HG03460 (cell line): ENCODE results near the gene NFU1.

ENCODE experiments used
- ATAC-seq: cut with Tn5 transposase; IDR thresholded peaks from one replicate; pipeline ENCODE4 v1.9.1; 2021; ENCODE audit not compliant: unreplicated experiment

NFU1 gene

DNA sequence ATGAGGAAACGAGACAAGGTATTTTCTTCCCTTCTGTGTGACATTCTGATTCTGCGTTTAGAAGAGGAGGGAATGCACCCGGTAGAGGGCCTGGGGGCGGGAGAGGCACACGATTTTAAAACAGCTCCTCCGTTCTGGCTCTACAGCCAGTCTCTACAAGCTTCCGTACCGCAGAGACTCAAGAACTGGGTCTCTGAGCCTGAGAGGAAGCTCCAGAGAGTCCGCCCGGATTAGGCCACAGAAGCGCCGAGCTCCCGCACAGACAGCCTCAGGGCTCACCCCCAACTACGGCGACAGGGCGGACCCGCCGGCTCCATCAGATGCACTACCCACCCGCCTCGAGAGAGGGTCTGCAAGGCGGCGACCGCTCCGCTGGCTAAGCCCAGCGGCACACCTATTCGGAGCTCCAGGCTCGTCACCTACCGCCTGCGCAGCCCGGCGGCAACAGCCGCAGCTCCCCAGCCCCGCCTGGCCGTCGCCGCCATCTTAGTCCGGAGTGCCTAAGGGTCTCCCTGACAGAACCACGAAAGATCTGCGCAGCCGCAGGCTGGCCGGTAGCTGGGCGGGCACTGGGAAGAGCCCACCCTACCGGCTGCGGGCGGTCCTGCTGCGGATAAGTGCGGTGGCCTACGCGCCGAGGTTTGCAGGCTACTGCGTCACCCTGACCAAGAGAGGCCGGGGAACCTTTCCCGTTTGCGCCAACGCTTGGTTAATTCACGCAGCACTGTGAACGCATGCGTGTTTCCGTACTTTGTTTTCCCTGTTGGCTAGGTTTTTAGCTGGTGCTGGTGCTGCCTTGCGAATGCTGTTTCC is at the start of gene NFU1:
TSS of gene NFU1 (minus strand) at position 498 of the 813 bp plus-strand sequence. CDS start at position 485, 13 bp downstream.
- ATAC-seq = peak; percentile 96

DNA sequence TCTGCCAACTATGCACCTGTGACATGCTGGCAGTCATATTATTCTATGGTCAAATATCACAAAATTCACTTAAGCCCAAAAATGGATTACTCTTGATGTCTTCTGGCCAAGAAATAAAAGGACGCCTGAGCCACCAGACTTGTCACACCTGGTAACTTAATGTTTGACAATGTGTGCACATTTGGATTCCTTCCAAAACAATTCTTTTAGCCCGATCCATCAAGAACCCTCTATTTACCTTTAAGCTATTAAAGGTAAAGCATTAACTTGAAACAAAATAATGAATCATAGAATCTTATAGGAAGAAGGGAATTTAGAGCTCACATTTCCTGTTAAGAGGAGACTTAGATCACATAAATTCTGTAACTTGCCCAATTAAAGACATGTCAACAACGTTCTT is 46.5 kb upstream of the NFU1 start:
- no peak for ATAC-seq

DNA sequence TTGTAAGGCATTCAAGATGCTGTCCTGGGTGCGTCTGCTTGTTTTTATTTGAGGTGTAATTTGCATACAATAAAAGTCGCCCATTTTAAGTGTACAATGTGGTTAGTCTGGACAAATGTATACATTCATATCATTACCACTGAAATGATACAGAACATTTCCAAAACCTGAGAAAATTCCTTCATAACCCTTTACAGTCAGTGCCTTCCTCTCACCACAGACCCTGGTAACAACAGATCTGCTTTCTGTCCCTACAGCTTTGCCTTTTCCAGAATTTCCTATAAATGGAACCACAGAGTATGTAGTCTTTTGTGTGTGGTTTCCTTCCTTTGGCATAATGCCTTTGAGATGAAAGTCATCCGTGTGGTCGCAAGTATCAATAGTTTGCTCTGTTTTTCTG is 45.8 kb upstream of the NFU1 start:
- ATAC-seq = no peak

DNA sequence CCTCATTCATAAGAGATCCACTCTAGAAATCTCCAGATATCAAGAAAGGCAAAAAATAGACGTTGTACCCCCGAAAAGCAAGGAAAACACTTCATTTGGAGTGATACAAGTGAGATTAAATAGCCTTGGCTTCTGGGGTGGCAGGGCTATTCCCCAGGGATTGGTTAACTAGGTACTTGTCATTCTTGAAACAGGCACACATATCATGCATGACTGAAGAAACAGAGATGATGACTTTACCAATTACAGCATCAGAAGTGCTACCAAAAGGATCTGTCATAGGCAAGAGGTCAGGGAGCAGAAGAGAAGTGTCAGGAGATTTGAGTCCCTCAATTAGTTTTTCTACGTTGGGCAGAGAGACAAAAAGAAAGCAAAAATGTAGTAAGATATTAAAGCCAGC is 45.2 kb upstream of the NFU1 start:
- no peak for ATAC-seq

DNA sequence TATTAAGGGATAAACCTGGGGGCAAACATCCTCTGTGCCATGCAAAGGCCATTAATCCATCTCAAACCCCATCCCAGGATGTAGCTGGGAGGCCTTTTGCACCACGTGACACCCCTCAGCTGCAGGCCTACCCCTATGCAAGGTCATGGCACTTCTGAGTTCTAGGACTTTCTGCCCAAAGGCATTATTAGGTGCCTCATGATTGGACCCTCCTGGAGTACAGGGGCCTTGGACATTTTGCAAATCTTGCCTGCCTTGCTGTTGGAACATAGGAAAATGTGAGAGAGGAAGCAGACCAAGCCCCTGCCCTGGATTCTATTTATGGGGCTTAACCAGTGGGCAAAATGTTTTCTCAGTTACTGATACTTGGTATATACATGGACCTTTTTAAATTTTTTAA is 44.2 kb upstream of the NFU1 start:
- no peak for ATAC-seq

DNA sequence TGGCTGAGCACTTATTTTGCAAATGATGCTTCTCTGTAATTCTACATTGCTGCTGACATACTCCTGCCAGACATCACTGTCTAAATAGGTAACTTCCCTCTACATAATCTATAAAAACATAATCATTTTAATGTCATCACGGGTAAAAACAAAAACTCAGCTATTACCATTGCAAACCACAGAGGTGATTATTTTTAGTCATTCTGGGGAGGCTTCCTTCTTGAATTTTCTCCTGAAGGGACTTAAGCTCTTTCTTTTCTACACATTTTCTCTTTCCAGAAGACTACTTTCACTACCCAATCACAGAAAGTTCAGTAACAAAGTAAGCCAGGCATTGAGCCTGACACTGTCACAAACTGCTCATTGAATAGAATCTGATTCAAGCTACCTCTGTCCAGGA is 40.4 kb upstream of the NFU1 start:
- no peak for ATAC-seq

DNA sequence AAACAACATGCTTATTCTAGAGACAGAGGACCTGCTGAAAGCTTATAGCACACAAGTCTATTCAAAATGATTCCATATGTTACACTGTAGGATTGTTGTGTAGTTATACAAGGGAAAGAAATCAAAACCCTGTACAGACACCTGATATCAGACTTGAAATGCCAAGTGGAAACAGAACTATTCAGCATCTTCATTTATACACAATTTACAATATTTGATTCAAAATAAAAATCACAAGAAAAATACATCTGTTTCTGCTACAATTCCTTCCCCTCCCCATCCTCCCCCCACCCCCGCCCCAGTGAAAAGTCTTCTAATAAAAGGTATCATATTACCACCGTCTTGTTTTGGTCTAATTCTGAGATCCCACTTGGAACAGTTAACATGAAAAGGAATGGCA is 37.5 kb upstream of the NFU1 start:
- no peak for ATAC-seq

DNA sequence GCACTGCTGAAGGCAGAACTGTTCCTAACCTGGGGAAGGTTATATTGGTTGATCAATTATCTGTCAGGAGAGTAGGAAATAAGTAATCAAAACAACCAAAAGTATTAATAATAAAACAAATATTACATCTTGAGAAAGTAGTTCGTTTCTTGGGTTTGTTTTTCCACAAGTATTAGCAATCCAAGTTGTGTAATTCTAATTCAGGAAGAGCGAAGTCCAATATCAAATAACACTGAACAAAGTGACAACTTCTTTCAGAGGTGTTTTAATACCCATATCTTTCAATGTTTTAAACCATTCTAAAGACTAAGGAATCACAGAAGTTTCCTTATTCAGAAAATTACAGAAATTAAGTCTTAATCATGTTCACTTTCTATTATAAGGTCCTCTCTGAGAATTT is 34.6 kb upstream of the NFU1 start:
- no peak for ATAC-seq

DNA sequence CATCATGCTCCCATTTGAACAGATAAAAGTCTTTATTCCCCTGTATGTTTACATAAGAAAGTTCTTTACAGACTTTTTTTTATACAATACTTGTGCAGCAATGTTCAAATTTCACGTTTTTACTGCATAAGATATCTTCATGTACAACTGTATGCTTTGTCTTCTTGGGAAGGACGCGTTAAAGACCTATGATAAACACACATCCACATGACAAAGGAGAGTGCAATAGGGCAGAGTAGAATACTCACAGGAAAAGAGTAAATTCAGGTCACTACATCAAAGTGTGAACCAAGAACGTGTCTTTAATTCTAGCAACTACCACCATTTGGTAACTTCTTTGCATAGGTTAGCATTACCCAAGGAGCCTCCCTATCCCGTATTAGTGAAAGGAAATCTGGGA is 33.7 kb upstream of the NFU1 start:
- no peak for ATAC-seq

DNA sequence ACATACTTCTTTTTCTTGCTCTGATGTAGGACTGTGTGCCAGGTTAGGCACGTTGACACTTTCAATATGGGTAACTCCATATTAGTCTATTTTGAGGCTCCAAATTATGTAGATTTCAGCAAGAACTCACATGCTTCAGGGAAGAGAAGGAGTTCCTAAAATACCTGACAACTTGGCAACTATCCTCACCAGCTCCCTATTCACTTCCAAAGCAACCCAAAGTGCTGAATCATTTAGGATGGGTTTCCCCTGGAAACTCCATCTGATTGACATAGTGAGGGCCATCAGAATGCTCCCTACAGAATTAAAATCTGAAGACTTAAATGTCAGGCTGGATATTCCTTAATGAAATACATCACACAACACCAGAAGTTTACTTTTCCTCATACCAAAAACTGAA is 32.5 kb upstream of the NFU1 start:
- ATAC-seq = no peak

DNA sequence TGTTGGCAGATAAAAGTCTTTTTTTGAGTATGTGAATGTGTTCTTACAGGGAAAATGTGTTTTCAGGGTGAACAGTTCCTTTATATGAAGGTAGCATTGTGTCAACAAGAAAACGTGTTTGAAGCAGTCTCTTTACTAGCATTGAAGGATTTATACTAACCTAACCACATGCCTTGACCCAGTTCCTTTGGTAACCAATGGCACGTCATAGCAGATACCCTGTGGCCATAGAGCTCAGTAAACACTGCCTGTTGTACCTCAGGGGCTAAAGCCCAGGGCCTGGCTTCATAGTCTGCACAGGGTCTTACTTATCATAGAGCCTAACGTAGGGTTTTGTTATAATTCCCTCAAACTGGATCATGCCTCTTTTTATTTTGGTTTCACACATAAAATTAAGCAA is 32.1 kb upstream of the NFU1 start:
- no peak for ATAC-seq

DNA sequence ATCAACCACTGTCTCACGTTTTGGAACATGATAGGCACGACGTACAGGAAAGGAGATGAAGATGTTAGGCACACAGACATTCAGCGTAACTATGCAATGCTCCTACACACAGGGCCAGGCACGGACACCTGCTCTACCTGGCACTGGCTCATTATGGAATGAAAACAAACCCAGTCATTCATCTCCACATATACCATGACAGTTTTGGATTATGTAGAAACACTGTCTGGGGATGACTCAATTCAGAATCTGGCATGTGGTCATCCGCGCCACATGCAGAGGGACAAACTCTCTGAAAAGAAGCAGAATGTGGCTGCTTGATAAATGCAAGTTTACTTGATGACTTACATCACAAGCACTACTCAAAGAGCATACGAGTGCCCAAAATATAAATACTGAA is 29.5 kb upstream of the NFU1 start:
- ATAC-seq = no peak

DNA sequence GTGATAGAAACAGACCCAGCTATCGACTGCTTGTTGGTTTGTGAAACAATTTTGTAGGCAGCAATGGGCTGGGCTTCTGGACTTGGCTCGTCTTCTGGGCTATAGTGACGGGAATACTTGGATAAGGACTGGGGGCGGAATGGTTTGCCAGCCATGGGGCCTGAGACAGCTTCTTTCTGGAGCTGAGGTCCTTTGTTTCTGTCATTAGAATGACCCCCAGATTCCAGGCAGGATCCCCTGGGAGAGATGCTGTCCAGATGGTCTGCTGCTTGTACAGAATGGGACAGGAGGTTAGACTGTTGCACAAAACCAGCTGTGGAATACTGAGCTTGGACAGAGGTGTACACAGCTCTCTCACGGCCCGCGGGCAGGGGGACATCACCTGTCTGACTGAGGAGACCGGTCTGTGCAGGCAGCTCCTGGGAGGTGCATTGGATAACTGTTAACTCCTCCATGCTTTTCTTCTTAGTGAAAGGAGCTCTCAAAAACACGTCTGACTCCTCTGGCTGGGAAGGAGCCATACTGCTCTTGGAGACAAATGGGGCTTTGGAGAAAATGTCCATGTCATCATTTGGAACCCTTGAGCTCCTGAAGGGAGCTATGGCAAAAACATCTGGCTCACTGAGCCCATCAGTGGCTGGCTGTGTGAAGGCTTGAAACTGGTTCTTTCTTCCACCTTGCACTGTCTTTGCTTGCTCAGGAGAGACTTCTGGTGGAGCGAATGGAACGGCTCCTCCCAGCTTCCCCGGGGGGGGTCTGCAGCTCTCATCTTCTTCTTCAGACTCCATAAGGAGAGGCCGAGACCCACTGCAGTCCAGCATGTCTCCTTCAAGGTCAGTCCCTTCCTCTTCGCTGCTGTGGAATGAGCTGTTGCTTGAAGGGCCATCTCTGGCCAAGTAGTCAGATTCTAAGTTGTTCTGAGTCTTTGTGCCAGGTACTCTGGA is 28.6 kb upstream of the NFU1 start:
- ATAC-seq = no peak

DNA sequence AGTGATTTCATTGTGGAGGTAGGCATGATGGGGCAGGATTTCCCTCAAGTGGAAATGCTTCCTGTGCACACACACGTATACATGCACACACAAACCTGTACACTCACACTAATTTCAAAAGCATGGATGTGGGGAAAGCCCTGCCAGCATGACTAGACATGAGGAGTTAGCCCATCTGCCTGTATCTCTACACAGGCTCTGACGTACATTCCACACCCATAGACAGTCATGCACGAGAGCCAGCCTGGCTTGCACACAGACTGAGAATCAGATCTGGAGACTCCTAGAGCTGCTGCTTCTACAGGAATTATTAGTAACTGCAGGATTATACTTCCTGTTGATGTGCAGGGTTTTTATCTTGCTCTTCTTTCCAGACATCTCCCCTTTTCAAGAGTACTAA is 27.3 kb upstream of the NFU1 start:
- no peak for ATAC-seq

DNA sequence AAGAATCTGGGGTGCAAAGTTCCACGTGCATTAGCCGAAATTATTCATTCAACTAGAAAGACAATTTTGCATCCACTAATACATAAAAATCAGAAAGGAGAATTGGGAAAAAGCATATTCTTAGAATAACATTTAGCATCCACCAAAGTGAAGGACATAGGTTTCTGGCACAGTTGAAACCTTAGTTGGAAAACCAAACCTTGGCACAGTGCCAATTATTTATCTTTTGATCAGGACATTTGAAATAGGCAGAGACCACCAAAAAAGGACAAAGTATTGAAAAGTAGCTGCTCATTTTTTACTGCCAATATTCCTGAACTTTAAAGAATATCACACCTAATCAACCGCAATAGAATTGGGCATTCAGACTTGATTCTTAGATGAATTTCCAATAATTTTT is 25.5 kb upstream of the NFU1 start:
- no peak for ATAC-seq

DNA sequence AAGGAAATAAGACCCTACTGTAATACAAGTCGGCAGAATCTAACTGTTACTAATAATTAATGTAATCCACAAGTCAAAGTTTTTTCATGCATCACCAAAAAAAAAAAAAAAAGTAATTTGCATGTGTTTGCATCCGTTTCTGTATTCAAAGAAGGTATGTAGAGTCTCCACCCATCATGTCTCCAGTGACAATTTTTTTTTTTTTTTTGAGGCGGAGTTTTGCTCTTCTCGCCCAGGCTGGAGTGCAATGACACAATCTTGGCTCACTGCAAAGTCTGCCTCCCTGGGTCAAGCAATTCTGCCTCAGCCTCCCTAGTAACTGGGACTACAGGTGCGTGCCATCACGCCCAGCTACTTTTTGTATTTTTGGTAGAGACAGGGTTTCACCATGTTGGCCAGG is 24.2 kb upstream of the NFU1 start:
- ATAC-seq = no peak

DNA sequence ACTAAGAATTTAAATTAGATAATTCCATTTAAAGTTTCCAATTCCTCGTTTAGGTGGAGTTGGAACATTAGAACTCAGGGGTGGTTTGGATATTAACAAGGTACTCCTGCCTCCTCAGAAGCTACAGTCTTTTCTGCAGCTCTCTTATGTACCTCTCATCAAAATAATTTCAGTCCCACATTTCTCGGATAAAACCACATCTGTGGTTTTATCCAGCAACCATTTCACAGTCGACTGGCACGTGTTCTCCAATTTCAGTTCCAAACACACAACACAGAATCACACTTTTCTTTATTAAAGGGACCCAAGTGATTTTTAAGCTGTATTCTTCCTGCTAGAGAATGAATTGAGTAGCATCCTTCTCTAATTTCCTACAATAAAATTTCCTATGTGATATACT is 22.7 kb upstream of the NFU1 start:
- no peak for ATAC-seq

DNA sequence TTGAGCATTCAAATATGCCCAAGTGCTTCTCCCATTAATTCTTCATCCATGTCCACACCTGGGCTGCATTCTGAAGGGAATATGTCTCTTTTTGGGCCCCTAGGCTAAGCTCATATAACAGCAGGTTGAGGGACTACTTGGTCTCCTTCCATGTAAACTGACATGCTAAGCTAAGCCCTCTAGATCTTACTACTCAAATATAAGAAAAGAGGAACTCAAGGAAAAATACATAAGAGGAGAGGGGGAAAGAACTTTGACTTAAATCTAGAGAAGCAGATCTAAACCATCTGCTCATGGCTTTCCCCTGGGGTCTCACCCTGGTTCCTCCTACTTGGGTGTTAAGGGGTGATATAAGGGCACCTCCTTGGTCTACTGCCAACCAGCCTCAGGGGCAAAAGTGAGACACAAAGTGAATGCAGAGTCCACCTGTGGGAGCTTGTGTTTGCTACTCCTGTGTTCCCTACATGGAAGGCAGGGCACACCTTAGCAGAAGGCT is 19.8 kb upstream of the NFU1 start:
- no peak for ATAC-seq

DNA sequence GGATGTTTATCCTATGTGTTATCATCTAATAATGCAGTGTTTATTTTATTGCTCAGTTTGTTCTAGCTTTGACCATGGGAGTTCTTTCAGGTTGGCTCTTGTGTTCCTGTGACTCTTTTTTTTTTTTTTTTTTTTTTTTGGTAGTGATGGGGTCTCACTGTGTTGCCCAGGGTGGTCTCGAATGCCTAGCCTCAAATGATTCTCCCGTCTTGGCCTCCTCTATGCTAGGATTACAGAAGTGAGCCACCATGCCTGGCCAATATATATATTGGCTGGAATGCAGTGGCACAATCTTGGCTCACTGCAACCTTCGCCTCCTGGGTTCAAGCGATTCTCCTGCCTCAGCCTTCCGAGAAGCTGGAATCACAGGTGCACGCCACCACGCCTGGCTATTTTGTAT is 18.9 kb upstream of the NFU1 start:
- ATAC-seq = no peak

DNA sequence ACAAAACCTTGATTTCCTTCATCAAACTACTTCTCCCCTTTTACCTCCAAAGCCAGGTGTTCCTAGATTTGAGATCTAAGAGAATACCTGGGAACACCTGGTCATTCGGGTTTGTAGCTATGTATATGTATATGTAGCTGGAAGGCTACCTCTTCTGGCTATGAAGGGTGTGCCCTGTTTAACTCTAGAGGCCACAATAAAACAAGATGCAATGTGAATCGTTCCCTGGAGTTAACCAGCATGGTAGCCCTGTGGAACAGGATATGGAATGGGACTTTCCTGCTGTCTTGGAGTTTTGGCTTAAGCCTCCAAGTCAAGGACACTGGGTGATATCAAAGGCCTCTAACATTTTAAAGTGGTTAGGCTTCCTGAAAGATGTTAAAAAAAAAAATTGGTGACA is 17.7 kb upstream of the NFU1 start:
- ATAC-seq = no peak

DNA sequence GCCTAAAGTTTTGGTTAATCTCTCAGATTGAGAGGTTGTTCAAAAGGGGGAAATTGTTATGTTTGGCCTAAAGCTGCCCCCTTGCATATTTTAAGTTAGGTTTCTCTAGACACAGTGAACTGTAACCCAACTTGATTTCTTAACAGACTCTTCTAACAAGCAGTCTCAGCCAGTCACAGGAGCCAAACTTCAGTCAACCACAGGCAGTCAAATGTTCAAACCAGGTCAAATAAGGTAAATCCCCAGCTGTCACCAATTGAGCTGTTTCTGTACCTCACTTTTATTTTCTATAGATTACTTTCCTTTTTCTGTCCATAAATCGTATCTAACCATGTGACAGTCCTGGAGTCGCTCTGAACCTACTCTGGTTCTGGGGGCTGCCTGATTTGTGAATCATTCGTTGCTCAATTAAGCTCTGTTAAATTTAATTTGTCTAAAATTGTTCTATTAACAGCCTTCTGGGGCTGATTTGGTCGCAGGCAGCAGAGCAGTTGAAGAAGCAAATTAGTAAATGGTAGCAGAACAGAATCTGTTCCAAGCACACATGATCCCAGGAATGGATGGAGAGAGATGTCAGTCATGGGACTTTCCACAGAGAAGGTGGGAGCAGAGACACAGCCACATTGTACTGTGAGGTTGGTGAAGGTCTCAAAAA is 16.4 kb upstream of the NFU1 start:
- ATAC-seq = peak; percentile 85

DNA sequence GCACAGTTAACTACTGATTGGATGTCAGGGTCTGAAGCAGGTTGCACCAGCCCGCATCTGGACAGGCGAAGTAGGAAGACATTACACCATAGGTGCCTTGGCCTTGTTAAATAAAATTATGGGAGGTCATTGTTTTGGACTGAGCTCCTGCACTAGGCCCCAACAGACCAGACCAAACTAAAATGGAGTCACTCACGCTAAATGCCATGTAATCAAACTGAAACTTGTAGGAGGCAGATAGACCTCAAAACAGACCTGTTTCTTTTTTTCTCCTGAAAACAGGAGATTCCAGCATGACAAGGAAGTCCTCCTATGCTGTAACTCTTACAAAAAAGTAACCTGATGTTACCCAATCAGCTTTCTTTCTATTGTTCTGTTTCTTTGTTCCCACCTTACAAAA is 15.5 kb upstream of the NFU1 start:
- no peak for ATAC-seq
